Neural cell (in vitro differentiated cells): Measurements from ENCODE around the gene MUC2.

Source experiments
- EP300 ChIP-seq: fragments of 450-650 bp; conservative IDR thresholded peaks from 2 replicates; pipeline ENCODE4 v1.6.1; 2014; ENCODE audit warnings: antibody characterized with exemption, mild to moderate bottlenecking, moderate library complexity; ENCODE audit not compliant: poor library complexity, severe bottlenecking
- EZH2 ChIP-seq: fragments of 200-600, 300-800 bp; shearing (Covaris generic), sonication (generic); IDR thresholded peaks from 2 replicates; pipeline ENCODE4 v1.6.1; 2014; ENCODE audit warnings: antibody characterized with exemption, low read length, borderline replicate concordance, mild to moderate bottlenecking; ENCODE audit not compliant: insufficient read depth, poor library complexity, severe bottlenecking
- TF ChIP-seq, protein P1 (sequence below): IDR thresholded peaks from 2 replicates; pipeline ENCODE4 v1.6.1; 2012; ENCODE audit warnings: borderline replicate concordance
- TF ChIP-seq, protein P2 (sequence below): fragments of 450-650 bp; IDR thresholded peaks from 2 replicates; pipeline ENCODE4 v1.5.1; 2014; ENCODE audit warnings: antibody characterized with exemption, mild to moderate bottlenecking, moderate library complexity; ENCODE audit not compliant: poor library complexity, severe bottlenecking

DNA sequence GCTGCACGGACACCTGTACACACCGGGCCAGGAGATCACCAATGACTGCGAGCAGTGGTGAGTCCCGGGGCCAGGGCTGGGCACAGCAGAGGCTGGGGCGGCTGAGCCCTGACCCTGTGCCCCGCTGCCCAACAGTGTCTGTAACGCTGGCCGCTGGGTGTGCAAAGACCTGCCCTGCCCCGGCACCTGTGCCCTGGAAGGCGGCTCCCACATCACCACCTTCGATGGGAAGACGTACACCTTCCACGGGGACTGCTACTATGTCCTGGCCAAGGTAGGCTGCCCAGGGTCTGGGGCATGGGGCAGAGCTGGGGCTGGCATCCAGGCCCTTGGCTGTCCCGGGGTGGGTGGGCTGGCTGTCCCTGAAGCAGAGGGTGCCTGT lies 7.7 kb downstream of the MUC2 start:
- TF ChIP-seq, protein P1, sequence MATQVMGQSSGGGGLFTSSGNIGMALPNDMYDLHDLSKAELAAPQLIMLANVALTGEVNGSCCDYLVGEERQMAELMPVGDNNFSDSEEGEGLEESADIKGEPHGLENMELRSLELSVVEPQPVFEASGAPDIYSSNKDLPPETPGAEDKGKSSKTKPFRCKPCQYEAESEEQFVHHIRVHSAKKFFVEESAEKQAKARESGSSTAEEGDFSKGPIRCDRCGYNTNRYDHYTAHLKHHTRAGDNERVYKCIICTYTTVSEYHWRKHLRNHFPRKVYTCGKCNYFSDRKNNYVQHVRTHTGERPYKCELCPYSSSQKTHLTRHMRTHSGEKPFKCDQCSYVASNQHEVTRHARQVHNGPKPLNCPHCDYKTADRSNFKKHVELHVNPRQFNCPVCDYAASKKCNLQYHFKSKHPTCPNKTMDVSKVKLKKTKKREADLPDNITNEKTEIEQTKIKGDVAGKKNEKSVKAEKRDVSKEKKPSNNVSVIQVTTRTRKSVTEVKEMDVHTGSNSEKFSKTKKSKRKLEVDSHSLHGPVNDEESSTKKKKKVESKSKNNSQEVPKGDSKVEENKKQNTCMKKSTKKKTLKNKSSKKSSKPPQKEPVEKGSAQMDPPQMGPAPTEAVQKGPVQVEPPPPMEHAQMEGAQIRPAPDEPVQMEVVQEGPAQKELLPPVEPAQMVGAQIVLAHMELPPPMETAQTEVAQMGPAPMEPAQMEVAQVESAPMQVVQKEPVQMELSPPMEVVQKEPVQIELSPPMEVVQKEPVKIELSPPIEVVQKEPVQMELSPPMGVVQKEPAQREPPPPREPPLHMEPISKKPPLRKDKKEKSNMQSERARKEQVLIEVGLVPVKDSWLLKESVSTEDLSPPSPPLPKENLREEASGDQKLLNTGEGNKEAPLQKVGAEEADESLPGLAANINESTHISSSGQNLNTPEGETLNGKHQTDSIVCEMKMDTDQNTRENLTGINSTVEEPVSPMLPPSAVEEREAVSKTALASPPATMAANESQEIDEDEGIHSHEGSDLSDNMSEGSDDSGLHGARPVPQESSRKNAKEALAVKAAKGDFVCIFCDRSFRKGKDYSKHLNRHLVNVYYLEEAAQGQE: no peak
- TF ChIP-seq, protein P2, sequence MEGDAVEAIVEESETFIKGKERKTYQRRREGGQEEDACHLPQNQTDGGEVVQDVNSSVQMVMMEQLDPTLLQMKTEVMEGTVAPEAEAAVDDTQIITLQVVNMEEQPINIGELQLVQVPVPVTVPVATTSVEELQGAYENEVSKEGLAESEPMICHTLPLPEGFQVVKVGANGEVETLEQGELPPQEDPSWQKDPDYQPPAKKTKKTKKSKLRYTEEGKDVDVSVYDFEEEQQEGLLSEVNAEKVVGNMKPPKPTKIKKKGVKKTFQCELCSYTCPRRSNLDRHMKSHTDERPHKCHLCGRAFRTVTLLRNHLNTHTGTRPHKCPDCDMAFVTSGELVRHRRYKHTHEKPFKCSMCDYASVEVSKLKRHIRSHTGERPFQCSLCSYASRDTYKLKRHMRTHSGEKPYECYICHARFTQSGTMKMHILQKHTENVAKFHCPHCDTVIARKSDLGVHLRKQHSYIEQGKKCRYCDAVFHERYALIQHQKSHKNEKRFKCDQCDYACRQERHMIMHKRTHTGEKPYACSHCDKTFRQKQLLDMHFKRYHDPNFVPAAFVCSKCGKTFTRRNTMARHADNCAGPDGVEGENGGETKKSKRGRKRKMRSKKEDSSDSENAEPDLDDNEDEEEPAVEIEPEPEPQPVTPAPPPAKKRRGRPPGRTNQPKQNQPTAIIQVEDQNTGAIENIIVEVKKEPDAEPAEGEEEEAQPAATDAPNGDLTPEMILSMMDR: no peak
- TF ChIP-seq EP300: no peak
- no peak for TF ChIP-seq EZH2
